ENCODE data around the gene TRIO.

Gene TRIO

DNA sequence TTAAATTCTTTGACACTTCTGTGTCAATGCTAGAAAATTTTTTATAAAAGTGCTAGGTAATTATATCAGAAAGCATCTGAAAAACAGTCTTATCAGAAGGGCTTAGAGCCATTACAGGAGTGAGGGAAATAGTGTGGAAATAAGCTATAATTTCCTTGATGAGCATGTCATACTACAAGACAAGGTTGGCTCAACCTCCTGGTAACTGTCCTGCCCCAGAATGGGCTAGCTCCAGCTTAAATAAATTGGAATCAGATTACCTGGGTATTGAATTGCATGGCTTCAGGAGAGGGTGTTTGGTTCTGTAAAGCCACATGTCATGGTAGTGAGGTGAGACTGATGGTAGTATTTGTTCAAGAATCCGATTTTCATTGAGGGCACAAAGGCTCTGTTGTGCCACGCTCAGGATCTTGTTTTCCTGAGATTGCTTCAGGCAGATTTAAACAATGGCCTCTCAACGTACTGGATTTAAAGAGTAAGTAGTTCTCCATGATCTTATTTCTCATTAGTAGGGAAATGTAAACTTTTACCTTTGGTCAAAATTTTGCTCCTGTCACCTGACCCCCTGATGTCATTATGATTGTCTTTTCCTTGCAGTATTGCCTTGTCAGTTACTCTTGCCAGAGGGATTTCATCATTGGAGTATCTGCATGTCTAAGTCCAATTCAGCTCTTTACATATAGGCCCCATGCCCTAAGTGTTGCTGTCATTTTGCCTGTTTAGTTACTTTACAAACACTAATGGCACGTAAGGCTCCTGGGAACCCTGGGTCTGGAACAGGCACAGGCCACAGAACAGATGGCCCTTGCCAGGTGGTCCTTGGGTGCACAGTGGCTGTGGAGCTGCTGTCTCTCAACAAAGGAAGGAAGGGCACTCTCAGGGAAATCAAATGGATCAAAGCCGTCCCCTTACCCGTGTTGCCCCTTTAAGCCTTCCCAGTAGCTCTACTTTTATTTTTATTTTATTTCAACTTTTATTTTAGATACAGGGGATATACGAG lies 21.3 kb downstream of the TRIO start:
- Histone ChIP-seq H3K9me3 (ENCODE audit: low read depth, low read length) (no peaks in the 10 kb centered on the region), H3K36me3 (ENCODE audit: insufficient read depth, low read length) (no peaks in the 10 kb centered on the region), H3K27ac (no peak overlapping the region), H3K9ac (ENCODE audit: insufficient read length) (no peak overlapping the region), H3K4me3 (no peak overlapping the region)
- no peak for TF ChIP-seq EZH2 (IDR thresholded peaks at IDR 0.05)
- TF ChIP-seq POLR2AphosphoS5 (IDR thresholded peaks at IDR 0.05; ENCODE audit: borderline replicate concordance, low read depth, low read length), result no peak
- TF ChIP-seq FOXP2 (optimal IDR thresholded peaks at IDR 0.05; ENCODE audit: control extremely low read depth, extremely low read length, insufficient read depth), result no peak
- no peak for DNase-seq (ENCODE audit: low read depth, low spot score)

DNA sequence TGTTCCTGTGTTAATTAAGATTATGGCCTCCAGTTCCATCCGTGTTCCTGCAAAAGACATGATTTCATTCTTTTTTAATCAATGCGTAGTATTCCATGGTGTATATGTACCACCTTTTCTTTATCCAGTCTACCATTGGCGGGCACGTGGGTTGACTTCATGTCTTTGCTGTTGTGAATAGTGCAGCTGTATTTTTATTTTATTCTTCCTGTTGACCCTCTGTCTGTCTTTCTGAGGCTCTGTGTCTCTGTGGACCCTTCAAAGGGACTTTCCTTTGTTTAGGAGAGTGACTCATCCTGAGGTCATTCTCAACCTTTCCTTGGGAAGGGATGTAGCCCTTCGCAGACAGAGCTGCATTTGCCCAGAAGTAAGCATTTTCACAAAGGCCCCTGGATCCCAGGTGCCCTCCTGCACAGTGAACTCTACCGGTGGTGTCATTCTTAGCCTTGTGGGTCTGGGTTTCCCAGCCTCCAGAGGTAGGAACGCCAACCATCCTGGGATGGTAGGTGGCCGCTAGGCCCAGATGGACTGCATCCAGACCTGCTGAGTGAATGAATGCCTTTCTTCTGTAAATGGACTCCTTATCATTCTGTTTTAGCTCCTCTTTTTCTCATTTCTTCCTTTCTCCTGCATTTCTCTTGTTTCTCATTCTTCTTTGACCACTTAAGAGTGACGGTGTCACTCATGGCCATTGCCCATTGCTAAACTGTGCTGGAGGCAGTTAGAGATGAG lies 22.4 kb downstream of the TRIO start:
- DNase-seq (ENCODE audit: low read depth, low spot score), result no peak
- no peaks in the 10 kb centered on the region for H3K9me3 ChIP-seq (ENCODE audit: low read depth, low read length)
- no peak overlapping the region for H3K27ac ChIP-seq
- H3K9ac ChIP-seq (ENCODE audit: insufficient read length), result no peak overlapping the region
- H3K4me3 ChIP-seq, result no peak overlapping the region
- TF ChIP-seq FOXP2 (optimal IDR thresholded peaks at IDR 0.05; ENCODE audit: control extremely low read depth, extremely low read length, insufficient read depth) (no peak), POLR2AphosphoS5 (IDR thresholded peaks at IDR 0.05; ENCODE audit: borderline replicate concordance, low read depth, low read length) (no peak), EZH2 (IDR thresholded peaks at IDR 0.05) (no peak)
- no peaks in the 10 kb centered on the region for H3K36me3 ChIP-seq (ENCODE audit: insufficient read depth, low read length)

DNA sequence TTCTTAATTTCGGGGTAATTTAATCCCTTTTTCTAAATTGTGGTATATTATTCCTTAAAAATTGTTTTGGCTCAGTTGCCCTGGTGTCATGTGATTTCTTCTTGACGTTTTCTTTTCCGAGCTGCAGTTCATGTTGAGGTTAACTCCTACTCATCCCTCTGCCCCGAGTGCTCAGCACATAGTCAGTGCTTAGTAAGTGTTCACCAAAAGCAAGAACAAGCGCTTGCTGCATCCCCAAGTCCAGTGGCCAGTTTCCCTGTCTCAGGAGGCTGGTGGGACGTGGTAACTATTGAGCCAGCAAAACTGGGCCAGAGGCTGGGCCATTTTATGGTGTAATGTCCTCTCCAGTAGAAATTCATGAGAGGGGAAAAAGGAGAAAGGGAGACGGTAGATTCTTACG lies 23.3 kb downstream of the TRIO start:
- Histone ChIP-seq H3K36me3 (ENCODE audit: insufficient read depth, low read length) (no peaks in the 10 kb centered on the region), H3K27ac (no peak overlapping the region), H3K9ac (ENCODE audit: insufficient read length) (no peak overlapping the region), H3K4me3 (no peak overlapping the region), H3K9me3 (ENCODE audit: low read depth, low read length) (no peaks in the 10 kb centered on the region)
- no peak for TF ChIP-seq POLR2AphosphoS5 (IDR thresholded peaks at IDR 0.05; ENCODE audit: borderline replicate concordance, low read depth, low read length)
- TF ChIP-seq FOXP2 (optimal IDR thresholded peaks at IDR 0.05; ENCODE audit: control extremely low read depth, extremely low read length, insufficient read depth), result no peak
- no peak for TF ChIP-seq EZH2 (IDR thresholded peaks at IDR 0.05)
- no peak for DNase-seq (ENCODE audit: low read depth, low spot score)

DNA sequence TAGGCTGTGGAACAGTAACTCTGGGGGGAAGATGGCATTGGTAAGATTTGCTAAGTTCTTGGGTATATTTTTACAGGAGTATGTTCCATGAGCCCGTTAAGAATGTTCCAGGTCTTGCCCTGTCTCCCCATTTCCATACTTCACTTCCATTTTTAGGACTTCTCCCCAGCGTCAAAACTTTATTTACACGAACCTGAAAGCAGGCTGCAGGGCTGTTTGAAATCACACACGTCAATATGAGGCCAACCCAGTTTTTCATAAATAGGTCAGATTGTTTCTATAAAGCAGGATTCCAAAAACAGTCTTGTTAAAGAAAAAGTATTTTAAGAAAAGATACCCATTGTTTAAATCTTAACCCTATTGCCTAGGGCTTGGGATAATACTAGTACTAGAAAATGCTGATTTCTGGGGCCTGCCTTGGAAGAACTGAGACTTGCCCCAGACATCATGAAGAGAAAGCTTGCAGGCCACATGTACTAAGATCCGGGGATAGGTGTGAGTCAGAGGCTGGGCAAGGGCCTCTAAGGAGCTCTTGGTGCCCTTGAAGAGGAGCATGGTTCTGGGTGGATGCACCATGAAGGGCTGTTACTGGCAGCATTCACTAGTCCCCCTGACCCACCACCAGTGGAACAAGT lies 24.2 kb downstream of the TRIO start:
- no peak for DNase-seq (ENCODE audit: low read depth, low spot score)
- no peaks in the 10 kb centered on the region for H3K9me3 ChIP-seq (ENCODE audit: low read depth, low read length)
- TF ChIP-seq EZH2 (IDR thresholded peaks at IDR 0.05) (no peak), FOXP2 (optimal IDR thresholded peaks at IDR 0.05; ENCODE audit: control extremely low read depth, extremely low read length, insufficient read depth) (no peak), POLR2AphosphoS5 (IDR thresholded peaks at IDR 0.05; ENCODE audit: borderline replicate concordance, low read depth, low read length) (no peak)
- no peak overlapping the region for H3K4me3 ChIP-seq
- no peak overlapping the region for H3K9ac ChIP-seq (ENCODE audit: insufficient read length)
- no peak overlapping the region for H3K27ac ChIP-seq
- no peaks in the 10 kb centered on the region for H3K36me3 ChIP-seq (ENCODE audit: insufficient read depth, low read length)

DNA sequence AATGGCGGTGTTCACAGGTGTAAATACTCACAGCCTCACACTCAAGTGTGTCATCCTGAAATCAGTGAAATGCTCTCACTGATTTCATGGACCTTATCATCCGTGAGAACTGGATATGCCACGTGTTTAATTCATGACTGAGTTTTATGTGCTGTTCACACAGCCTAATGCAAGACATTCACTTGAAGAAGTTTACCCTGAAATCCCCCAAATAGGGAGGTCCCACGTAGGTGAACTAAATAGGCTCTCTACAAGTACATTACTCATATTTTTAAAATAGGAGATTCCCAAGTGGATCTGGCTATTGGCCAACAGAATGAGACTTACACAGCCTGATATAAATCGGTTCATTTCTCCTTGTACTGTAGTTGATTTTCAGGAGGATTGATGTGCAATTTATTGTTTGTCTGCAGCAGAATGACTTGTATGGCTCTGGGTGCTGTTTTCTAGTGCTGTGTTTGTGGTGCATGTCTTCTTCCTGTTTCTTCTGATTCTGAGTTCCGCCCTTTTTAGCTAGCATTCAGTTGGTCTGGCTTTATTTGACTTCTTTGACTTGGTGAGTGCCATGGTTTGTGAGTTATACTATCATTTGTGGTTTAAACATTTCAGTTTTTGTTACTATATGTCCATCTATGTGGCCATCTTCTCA lies 25.1 kb downstream of the TRIO start:
- H3K36me3 ChIP-seq (ENCODE audit: insufficient read depth, low read length), result no peaks in the 10 kb centered on the region
- no peak for TF ChIP-seq FOXP2 (optimal IDR thresholded peaks at IDR 0.05; ENCODE audit: control extremely low read depth, extremely low read length, insufficient read depth)
- H3K9me3 ChIP-seq (ENCODE audit: low read depth, low read length), result no peaks in the 10 kb centered on the region
- H3K9ac ChIP-seq (ENCODE audit: insufficient read length), result no peak overlapping the region
- no peak overlapping the region for H3K4me3 ChIP-seq
- no peak overlapping the region for H3K27ac ChIP-seq
- no peak for DNase-seq (ENCODE audit: low read depth, low spot score)

DNA sequence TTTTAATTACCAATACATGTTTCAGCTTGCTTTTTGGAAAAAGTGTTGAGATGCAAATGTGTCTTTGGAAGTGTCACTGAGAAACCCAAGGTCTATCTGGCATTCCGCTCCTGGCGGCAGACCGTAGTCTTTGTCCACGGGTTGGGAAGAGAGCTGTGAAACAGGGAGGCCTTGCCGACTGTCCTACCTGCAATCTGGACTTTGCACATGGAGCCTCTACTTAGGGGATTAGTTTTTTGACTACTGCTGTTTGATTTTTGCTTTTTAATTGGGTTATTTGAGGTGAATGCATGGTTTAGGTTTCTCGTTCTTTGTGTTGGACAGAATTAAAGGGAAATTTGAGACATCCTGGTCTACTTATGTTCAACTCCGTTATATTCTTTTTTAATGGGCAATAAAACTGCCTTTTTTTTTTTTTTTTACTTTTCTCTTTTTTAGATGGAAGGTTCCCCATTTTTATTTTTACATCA lies 25.7 kb downstream of the TRIO start:
- no peak for TF ChIP-seq FOXP2 (optimal IDR thresholded peaks at IDR 0.05; ENCODE audit: control extremely low read depth, extremely low read length, insufficient read depth)
- TF ChIP-seq EZH2 (IDR thresholded peaks at IDR 0.05), result no peak
- TF ChIP-seq POLR2AphosphoS5 (IDR thresholded peaks at IDR 0.05; ENCODE audit: borderline replicate concordance, low read depth, low read length), result no peak
- Histone ChIP-seq H3K36me3 (ENCODE audit: insufficient read depth, low read length) (no peaks in the 10 kb centered on the region), H3K27ac (no peak overlapping the region), H3K9ac (ENCODE audit: insufficient read length) (no peak overlapping the region), H3K9me3 (ENCODE audit: low read depth, low read length) (no peaks in the 10 kb centered on the region), H3K4me3 (no peak overlapping the region)
- DNase-seq (ENCODE audit: low read depth, low spot score), result no peak

DNA sequence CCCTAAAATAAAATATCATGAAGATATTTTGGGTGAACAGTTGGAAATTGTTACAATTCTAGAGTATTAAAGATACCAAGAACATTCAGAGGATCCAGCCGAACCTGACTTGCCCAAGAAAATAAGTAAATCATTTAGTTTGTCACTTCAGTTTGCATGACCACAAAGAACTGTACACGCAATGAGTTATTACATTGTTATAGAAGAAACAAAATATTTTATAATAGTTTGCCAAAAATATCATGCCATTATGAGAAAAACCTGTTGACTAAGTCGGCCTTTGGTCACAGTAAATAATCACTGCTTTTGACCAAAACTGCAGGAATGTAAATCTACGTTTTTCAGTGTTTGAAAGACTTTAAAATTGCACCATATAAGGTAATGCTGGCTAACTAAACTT lies 27.9 kb downstream of the TRIO start:
- H3K9ac ChIP-seq (ENCODE audit: insufficient read length), result no peak overlapping the region
- no peak for DNase-seq (ENCODE audit: low read depth, low spot score)
- H3K9me3 ChIP-seq (ENCODE audit: low read depth, low read length), result no peaks in the 10 kb centered on the region
- no peaks in the 10 kb centered on the region for H3K36me3 ChIP-seq (ENCODE audit: insufficient read depth, low read length)
- H3K27ac ChIP-seq, result no peak overlapping the region
- no peak overlapping the region for H3K4me3 ChIP-seq
- TF ChIP-seq EZH2 (IDR thresholded peaks at IDR 0.05) (no peak), POLR2AphosphoS5 (IDR thresholded peaks at IDR 0.05; ENCODE audit: borderline replicate concordance, low read depth, low read length) (no peak), FOXP2 (optimal IDR thresholded peaks at IDR 0.05; ENCODE audit: control extremely low read depth, extremely low read length, insufficient read depth) (no peak)
